Activated CD8-positive, alpha-beta memory T cell treated with anti-CD3 and anti-CD28 coated beads, Interleukin-2, amount 50 U/mL, for 48 hours (primary cell): Measurements from ENCODE around the gene OCIAD1.
"Not testable (repeated sequence)": the region's sequence is repeated elsewhere in the genome, so short reads cannot be mapped to it uniquely, and the experiment has no call there.

Source experiments
- DNase-seq: peaks from one replicate; pipeline ENCODE4 v3.0.0-alpha.2; 2020

Gene OCIAD1

DNA sequence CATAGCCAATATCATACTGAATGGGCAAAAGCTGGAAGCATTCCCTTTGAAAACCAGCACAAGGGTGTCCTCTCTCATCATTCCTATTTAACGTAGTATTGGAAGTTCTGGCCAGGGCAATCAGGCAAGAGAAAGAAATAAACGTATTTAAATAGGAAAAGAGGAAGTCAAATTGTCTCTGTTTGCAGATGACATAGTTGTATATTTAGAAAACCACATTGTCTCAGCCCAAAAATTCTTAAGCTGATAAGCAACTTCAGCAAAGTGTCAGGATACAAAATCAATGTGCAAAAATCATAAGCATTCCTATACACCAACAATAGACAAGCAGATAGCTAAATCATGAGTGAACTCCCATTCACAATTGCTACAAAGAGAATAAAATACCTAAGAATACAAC, 9.5 kb upstream of the OCIAD1 start:
- not testable (repeated sequence) for DNase-seq

DNA sequence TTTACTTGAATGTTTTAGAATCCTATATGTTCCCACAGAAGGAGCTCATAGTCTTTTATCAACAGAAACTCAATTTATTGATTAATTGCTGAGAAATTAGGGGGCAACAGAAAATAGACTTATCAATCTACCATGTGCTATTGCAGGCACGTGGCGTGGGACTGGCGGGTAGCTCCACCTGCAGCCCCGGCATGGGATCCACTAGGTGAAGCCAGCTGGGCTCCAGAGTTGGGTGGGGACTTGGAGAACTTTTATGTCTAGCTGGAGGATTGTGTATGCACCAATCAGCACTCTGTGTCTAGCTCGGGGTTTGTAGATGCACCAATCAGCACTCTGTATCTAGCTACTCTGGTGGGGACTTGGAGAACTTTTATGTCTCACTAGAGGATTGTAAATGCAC, 3.3 kb upstream of the OCIAD1 start:
- no peak for DNase-seq

DNA sequence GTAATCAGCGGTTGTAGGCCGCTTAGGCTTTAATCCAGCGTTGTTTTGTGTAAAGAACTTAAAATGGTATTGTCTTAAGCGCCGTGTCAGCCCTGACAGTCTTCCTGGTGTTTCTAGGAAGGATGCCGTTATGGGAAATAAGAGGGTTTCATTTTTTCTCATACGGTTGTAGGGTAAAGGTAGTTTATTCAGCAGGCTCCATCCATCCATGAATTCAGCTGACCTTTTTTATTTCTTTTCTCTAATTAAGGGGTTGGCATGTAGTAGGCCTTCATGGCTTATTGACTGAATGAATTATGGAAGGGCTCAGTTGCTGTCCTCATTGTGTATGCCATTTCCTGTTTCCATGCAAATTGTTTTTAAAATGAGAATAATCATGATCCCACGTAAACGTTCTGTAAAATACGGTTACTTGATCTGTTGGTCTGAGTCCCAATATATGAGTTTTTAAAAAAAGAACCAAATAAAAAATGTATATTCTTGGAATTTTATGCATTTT, 693 bp downstream of the OCIAD1 start:
- no peak for DNase-seq

DNA sequence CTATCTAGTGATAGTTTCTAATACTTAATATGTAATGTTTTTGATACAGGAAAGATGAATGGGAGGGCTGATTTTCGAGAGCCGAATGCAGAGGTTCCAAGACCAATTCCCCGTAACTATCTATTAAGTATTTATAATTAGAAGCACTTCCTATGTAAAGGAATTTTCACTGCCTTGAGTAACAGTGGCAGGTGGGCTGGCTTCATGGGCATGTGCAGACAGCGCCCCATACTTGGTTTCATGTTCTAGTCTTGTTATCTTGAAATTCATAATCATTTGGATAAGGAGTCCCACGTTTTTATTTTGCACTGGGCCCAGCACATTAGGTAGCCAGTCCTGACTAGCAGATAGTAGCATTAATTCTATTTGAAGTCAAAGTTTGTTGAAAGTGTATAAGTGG, 1.7 kb downstream of the OCIAD1 start:
- DNase-seq: no peak

DNA sequence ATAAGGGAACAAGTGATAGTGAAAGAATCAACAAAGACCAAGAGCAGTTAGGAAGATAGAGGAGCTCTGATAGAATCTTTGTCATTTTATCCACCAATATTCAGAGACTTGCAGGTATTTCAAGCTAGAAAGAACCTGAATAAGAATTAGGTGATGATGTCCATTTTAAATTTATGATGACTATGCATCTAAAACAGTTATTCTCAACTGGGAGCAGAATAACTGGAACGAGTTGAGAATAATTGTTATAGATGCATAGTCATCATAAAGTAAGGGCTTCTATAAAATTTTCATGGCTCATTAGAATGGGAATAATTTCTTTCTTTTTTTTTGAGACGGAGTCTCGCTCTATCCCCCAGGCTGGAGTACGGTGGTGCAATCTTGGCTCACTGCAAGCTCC, 5.8 kb downstream of the OCIAD1 start:
- DNase-seq: no peak

DNA sequence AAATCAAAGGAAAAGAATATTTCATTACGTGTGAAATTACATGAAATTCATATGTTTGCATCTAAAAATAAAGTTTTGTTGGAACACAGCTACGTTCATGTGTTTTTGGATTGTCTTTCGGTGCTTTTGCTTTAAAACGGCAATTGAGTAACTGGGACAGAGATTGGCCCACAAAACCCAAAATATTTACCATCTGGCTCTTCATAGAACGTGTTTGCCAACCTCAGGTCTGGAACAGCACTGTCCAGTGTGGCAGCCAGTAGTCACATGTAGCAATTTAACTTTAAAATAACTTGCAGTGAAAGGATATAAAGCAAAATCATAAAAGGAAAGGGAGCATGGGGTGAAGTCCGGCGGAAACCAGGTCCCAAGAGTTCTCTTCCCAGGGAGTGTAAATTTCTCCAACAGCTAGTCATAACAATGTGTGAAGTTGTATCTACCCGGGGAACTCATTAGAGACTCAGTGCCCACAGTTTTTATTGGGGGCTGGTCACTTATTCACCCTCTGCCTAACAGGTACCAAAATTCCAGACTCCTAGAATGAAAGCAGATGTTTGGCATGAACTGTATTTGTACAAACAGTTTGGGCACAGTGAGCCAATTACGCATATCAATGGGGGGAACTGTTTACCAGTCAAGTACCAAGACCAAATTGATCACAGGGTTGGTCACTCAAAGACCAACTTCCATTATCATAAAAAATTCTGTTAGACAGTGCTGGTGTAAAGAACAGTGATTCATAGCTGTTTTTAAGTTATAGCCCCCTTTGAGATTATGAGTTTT, 10.3 kb downstream of the OCIAD1 start:
- DNase-seq: no peak

DNA sequence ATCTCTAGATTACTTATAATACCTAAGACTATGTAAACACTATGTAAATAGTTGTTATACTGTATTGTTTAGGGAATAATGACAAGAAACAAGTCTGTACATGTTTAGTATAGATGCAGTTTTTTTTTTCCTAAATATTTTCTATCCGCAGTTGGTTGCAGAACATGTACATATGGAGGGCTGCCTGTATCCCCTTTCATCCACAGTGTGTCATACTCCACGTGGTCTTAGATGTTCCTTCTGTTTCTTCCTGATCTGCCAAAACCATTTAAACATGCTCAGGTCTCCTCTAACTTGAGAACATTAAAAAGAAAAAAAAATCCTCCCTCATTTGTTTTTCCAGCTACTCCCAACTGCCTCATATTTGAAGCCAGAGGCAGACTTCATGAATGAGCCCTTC, 14.0 kb downstream of the OCIAD1 start:
- no peak for DNase-seq

DNA sequence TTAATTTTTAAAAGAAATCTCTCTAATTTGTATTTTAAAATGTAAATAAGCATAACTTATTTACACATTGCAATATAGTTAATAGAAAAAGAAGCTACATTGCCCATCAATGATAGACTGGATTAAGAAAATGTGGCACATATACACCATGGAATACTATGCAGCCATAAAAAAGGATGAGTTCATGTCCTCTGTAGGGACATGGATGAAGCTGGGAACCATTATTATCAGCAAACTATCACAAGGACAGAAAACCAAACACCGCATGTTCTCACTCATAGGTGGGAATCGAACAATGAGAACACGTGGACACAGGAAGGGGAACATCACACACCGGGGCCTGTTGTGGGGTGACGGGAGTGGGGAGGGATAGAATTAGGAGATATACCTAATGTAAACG, 17.9 kb downstream of the OCIAD1 start:
- DNase-seq: not testable (repeated sequence)

DNA sequence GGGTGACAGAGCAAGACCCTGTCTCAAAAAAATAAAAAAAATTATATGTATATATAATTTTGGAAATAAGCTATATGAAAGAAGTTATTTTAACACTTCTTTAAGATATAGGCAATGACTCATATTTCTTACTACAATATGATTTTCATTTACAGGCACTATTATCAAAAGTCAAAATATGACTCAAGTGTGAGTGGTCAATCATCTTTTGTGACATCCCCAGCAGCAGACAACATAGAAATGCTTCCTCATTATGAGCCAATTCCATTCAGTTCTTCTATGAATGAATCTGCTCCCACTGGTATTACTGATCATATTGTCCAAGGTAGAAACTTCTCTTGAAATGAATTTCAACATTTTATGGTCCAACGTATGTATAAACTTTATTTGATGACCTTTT, 20.8 kb downstream of the OCIAD1 start:
- no peak for DNase-seq

DNA sequence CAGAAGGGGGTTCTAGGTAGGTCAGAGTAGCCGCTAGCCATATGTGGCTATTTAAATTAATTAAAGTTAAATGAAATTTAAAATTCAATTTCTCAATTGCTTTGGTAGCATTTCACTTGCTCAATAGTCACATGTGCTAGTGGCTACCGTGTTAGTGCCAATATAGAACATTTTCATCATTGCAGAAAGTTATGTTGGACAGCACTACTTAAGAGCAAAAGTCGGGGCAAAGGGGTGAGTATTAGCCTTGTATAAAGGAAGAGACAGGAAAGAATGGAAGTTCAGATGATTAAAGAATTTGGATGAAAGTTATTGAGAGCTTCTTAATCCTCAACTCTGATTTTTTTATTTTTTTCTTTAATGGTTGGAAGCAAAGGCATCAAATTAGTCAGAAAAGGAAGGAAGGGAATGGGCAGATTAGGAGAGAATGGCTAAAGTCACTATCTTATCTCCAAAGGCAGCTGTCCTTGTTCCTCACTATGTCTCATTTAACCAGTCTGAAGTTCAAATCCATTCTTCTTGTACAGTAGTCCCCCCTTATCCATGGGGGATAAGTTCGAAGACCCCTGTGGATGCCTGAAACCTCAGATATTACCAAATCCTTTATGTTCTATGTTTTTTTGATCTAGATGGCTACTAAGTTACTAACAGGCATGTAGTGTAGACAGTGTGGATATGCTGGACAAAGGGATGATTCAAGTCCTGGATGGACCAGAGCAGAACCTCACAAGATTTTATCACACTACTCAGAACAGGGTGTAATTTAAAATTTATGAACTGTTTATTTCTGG, 22.9 kb downstream of the OCIAD1 start:
- DNase-seq: no peak

DNA sequence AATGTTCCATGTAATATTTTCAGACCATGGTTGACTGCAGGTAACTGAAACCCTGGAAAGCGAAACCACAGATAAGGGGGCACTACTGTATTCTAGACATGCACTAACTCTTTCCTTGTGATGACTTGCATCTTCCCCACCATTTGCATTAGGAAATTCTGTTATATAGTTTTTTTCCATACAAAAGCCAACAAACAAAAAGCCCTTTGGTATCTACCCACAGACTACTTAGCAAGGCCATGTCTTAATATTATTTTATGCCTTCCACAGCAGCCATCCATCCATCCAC, 23.5 kb downstream of the OCIAD1 start:
- DNase-seq: no peak

DNA sequence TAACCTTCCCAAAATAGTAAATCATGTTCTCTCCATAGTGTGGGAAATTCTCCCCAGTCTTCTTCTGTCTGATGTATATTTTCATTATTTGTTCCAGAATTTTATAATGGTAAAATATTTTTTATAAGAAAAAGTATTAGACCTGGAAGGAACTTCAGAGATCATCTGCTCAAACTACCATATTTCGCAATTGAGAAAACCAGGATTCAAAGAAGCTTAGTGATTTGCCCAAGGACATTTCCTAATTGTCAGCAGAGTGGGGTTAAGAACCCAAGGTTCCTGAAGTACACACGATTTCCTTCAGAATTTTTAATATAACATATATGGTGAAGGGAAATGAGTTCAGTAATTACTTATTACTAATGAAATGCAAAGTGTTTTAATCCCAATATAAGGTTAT, 24.1 kb downstream of the OCIAD1 start:
- DNase-seq: no peak

DNA sequence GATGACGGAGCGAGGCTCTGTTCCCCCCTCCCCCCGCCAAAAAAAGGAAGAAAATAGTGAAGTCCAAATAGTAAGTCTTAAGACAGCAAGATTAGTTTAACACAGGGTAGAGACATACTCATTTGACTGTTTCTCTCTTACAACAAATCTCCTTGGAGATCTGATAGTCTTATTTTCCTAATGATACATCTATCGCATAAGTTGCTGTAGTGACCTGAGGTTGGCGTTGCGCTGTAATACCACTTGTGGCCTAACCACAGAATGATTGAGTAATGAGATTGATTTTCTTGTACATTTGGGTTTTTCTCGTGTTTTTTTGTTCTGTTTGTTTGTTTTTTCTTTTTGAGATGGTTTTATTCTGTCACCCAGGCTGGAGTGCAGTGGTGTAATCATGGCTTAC, 27.2 kb downstream of the OCIAD1 start:
- no peak for DNase-seq

DNA sequence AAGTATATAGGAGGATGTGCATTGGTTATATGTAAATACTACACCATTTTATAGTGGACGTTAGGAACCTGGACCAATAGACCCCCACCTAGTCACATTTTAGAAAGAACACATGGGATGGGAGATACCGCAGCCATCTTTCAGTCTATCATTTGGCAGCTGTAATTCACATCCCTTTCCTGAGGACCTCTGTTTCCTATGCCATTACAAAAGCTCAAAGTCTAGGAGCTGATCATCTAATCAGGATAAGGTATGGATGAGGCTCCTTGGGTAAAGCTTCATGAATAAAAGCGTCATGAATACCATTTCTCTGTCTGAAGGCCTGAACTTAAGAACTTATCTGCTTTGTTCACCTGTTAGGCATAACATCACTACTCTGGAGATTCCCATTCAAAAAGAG, 31.1 kb downstream of the OCIAD1 start:
- no peak for DNase-seq

DNA sequence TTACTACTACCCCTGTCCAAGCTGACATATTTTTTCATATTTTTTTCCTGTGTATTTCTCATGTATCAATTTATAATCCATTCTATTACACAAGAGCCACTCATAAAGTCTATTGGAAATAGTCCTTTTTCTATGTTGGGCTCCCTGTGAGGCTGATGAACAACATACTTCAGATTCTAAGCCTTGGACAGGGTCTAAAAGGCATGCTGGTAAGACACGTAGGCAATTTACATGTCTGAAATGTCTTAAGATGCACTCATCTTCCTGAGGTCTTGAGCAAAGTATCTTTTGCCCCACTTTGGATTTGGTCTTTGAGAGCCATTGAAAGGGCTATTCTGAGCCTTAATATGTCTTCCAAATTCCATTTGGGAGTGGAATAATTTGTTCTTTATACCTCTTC, 31.8 kb downstream of the OCIAD1 start:
- DNase-seq: no peak

DNA sequence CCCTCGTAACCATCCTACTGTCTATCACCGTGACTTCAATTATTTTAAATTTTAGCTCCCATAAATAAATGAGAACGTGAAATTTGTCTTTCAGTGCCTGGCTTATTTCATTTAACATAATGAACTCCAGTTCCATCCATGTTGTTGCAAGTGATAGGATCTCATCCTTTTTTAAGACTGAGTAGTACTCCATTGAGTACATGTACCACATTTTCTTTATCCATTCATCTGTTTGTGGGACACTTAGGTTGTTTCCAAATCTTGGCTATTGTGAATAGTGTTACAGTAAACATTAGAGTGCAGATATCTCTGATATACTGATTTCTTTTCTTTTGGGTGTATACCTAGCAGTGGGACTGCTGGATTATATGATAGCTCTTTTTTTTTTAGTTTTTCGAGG, 32.8 kb downstream of the OCIAD1 start:
- DNase-seq: no peak

DNA sequence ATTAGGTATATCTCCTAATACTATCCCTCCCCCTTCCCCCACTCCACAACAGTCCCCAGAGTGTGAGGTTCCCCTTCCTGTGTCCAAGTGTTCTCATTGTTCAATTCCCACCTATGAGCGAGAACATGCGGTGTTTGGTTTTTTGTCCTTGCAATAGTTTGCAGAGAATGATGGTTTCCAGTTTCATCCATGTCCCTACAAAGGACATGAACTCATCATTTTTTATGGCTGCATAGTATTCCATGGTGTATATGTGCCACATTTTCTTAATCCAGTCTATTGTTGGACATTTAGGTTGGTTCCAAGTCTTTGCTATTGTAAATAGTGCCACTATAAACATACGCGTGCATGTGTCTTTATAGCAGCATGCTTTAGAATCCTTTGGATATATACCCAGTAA, 33.8 kb downstream of the OCIAD1 start:
- DNase-seq: not testable (repeated sequence)

DNA sequence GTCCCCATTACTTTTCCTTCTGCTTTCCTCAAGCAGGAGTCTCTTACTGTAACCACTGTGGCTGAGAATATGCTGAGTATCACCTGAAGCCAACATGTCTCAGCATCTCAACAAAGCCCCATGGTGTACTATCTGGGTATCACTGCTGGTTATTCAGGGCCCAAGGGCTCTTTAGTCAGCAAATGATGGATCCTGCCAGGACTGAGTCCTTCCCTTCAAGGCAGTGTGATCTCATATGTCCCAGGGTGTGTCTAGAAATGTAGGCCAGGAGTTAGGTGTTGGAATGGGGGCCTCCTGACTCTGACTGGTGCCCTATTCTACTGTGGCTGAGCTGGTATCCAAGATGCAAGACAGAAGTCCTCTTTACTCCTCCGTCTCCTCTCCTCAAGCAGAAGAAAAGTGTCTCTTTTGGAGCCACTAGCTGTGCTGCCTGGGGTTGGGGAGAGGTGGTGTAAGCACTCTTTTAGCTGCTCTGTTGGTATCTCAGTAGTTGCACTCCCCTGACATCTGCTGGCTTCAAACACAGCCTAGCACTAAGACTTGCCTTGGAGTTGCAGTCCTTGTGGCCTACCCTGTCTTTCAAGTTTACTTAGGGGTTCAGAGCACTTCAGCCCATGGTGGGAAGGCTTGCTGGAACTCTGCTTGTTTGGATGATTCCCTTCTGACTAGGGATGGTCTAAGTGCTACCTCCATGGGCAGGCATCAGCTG, 47.1 kb downstream of the OCIAD1 start:
- no peak for DNase-seq

DNA sequence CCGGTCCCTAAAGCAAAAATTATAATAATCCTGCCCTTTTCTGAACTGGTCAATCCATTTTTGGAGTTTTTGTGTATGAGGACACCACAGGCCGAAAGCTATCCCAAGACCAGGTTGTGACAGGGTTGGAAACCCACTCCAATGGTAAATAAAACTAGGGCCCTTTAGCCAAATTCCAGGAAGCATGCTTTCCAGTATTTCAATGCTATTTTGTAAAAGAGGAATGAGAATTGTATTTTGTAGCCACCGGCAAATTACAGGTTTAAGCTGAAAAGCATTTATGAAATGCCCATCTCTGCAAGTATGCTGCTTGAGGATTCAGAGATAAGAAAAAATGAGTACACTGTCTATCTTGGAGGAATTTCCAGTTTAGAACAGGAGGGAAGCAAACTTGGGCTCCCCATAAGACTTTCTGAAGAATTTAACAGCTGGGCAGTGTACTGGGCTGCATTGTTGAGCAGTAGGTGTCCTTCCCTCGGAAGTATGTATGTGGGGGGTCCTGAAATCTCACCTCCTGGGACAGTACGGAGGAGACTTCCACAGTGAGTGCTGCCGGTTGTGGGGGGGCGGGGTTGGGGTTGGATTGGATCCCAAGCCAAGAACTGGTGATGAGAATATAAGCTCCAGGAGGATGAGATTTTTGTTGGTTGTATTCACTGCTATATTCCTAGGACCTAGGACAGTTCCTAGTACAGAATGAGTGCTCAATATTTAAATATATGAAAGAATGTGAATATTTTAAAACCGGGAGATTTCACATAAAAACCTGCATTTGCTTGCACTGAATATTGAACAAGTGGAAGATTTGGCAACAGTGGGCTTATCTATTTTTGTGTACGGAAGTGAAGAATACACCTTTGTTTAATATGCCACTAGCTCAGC, 48.9 kb downstream of the OCIAD1 start:
- no peak for DNase-seq

DNA sequence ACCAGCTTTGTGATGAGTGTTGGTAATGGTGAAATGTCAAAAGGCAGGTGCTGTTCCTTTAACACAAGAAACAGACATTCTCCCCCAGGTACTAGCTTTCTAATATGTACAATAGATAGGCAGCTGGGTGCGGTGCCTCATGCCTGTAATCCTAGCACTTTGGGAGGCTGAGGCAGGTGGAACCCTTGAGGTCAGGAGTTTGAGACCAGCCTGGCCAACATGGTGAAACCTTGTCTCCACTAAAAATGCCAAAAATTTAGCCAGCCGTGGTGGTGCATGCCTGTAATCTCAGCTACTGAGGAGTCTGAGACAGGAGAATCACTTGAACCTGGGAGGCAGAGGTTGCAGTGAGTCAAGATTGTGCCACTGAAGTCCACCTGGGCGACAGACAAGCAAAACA, 50.8 kb downstream of the OCIAD1 start:
- DNase-seq: not testable (repeated sequence)

DNA sequence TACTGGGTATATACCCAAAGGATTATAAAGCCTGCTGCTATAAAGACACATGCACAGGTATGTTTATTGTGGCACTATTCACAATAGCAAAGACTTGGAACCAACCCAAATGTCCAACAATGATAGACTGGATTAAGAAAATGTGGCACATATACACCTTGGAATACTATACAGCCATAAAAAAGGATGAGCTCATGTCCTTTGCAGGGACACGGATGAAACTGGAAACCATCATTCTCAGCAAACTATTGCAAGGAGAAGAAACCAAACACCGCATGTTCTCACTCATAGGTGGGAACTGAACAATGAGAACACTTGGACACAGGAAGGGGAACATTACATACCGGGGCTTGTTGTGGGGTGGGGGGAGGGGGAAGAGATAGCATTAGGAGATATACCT, 58.9 kb downstream of the OCIAD1 start:
- not testable (repeated sequence) for DNase-seq

DNA sequence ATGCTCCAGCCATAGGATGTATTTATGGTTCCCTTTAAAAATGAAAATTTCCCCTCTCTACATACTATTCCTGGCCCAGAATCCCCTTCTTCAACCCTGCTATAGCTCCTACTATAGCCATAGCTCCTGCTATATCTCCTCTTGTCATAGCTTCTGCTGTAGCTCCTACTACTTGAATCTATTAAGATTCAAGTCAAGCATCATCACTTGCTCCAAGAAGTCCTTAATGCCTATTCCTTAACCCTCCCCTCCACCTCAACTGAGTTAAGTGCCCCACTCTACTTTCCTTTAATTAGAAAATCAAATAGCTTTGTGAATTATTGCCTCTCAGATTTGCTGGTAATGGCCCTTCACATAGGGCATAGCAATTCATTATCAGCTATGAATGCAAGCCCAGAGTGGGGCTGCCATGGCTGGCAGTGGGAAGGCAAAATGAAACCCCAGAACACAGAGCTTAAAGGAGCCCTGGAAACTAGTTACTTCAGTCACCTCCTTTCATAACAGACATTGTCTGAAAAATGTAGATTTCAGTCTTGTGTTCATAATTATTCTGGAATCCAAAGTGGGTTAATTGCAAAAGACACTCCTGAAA, 60.2 kb downstream of the OCIAD1 start:
- DNase-seq: no peak
